Ascending aorta (tissue), 2 donors: ENCODE data around the gene MYO9A. TPM values are rescaled to one million over a fixed set of nuclear protein-coding genes. Genes with fewer than 3 reads are reported as not detected.
"Not testable (repeated sequence)": the region's sequence is repeated elsewhere in the genome, so short reads cannot be mapped to it uniquely, and the experiment has no call there.

Experiments used
- DNase-seq, 2 donors: peaks; one replicate each; pipeline ENCODE4 v3.0.0-alpha.2; 2019; ENCODE audit warnings: low spot score in 2 of 2
- H3K27ac ChIP-seq, 2 donors: fragments of 200-600 bp; sonication (generic); one replicate each; pipeline ENCODE4 v1.5.1; 2016 to 2017; ENCODE audit warnings: mild to moderate bottlenecking in 1 of 2
- H3K27me3 ChIP-seq: fragments of 200-600 bp; sonication (generic); one replicate; pipeline ENCODE4 v1.5.1; 2017
- H3K36me3 ChIP-seq, 2 donors: fragments of 200-600 bp; sonication (generic); one replicate each; pipeline ENCODE4 v1.5.1; 2016
- H3K4me1 ChIP-seq, 2 donors: fragments of 200-600 bp; sonication (generic); one replicate each; pipeline ENCODE4 v1.5.1; 2016 to 2017; ENCODE audit warnings: mild to moderate bottlenecking in 1 of 2
- H3K4me3 ChIP-seq, 2 donors: fragments of 200-600 bp; sonication (generic); one replicate each; pipeline ENCODE4 v1.5.1; 2016 to 2017; ENCODE audit warnings: mild to moderate bottlenecking in 1 of 2
- H3K9me3 ChIP-seq, 2 donors: fragments of 200-600 bp; sonication (generic); one replicate each; pipeline ENCODE4 v1.5.1; 2016
- intact Hi-C: fragments of 100-400 bp; cut with DNase I; formaldehyde crosslinking; loops from one replicate; pipeline ENCODE4 v1.15.1; 2023
- total RNA-seq: library from RNA; depleted of rRNA; stranded (reverse); fragments of >200 nt; gene quantifications from one replicate; pipeline ENCODE4 v1.1.0, GENCODE V29; 2016
- TF ChIP-seq, protein P1 (sequence below), 3 experiments: fragments of 200-600 bp in 2 of 3; fragments of 450-650 bp in 1 of 3; sonication (generic) in 2 of 3; IDR thresholded peaks; one replicate each; pipeline ENCODE4 v1.5.1; 2016 to 2019; ENCODE audit warnings: antibody characterized with exemption in 3 of 3, mild to moderate bottlenecking in 1 of 3, moderate library complexity in 1 of 3

The MYO9A gene
- total RNA-seq, 1 donor from 2014 or later, result 128 TPM

DNA sequence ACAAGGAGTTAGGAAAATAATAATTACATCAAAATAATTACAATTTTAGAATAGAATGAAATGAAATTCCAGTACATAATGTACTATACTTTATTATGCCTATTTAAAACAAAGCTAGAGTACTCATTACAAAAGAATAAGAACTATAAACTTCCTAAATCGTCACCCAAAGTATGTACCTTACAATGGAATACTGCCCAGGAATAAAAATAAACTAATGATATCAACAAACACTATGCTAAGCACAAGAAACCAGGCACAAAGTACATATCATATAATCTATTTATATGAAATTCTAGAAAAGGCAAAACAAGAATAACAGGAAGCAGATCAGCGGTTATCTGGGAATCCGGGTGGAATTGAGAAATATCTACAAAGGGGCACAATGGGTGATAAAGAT is 84.7 kb downstream of the MYO9A start:
- Histone ChIP-seq H3K36me3 (peaks cover 0 to 6% of the 10 kb centered on the region in 2 donors), H3K27ac (no peak overlapping the region), H3K9me3 (no peaks in the 10 kb centered on the region), H3K27me3 (no peaks in the 10 kb centered on the region), H3K4me1 (peaks cover 3 to 17% of the 10 kb centered on the region in 2 donors), H3K4me3 (no peak overlapping the region)
- no peak for DNase-seq
- intact Hi-C loops, result no loop called here
- TF ChIP-seq, protein P1, sequence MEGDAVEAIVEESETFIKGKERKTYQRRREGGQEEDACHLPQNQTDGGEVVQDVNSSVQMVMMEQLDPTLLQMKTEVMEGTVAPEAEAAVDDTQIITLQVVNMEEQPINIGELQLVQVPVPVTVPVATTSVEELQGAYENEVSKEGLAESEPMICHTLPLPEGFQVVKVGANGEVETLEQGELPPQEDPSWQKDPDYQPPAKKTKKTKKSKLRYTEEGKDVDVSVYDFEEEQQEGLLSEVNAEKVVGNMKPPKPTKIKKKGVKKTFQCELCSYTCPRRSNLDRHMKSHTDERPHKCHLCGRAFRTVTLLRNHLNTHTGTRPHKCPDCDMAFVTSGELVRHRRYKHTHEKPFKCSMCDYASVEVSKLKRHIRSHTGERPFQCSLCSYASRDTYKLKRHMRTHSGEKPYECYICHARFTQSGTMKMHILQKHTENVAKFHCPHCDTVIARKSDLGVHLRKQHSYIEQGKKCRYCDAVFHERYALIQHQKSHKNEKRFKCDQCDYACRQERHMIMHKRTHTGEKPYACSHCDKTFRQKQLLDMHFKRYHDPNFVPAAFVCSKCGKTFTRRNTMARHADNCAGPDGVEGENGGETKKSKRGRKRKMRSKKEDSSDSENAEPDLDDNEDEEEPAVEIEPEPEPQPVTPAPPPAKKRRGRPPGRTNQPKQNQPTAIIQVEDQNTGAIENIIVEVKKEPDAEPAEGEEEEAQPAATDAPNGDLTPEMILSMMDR (IDR thresholded peaks at IDR 0.05), result no peak

DNA sequence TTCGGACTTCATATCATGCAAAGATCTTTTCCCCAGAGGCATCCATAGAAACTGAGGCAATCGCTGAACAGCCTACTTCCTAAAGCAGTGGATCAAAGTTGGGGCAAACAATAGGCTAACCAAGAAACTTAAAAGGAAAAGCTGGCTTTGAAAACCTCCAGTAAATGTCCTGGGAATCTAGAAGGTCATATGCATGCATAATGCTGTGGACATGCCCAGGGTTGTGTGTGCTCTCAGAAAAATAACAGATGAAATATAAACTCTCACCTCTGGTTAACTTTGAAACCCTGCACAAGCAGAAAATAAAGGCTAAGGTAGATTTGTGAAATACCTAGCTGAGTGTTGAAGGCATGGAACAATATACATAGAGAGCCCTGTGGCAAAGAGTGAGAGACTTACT is 96.3 kb downstream of the MYO9A start:
- no peaks in the 10 kb centered on the region for H3K9me3 ChIP-seq
- intact Hi-C loops, result no loop called here
- H3K4me1 ChIP-seq, result no peaks in the 10 kb centered on the region
- TF ChIP-seq, protein P1 (IDR thresholded peaks at IDR 0.05), result no peak
- H3K4me3 ChIP-seq, result no peak overlapping the region
- H3K27ac ChIP-seq, result no peak overlapping the region
- DNase-seq, result no peak
- peaks cover 8 to 16% of the 10 kb centered on the region in 2 donors for H3K36me3 ChIP-seq
- no peaks in the 10 kb centered on the region for H3K27me3 ChIP-seq

DNA sequence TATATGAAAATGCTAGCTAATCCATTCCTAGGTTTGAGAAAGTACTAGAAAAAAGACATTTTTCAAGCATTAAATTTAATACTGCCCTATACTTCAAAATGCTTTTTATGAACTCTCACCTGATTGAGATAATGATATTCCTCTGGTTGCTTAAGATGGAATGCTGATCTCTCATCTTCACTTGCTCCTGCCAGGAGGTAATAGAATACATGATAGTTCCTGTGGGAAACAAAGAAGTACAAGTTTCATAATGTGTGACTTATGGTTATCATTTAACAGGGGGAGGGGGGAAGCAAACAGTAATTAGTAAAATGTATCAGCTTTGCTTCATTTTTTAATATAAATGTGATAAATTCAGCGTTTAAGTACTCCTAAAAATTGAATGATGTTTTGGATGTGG is 97.2 kb downstream of the MYO9A start:
- Histone ChIP-seq H3K27ac (no peak overlapping the region), H3K4me1 (no peaks in the 10 kb centered on the region), H3K36me3 (peaks cover 8 to 16% of the 10 kb centered on the region in 2 donors), H3K4me3 (no peak overlapping the region), H3K9me3 (no peaks in the 10 kb centered on the region), H3K27me3 (no peaks in the 10 kb centered on the region)
- intact Hi-C loops, result no loop called here
- no peak for DNase-seq
- TF ChIP-seq, protein P1 (IDR thresholded peaks at IDR 0.05), result no peak

DNA sequence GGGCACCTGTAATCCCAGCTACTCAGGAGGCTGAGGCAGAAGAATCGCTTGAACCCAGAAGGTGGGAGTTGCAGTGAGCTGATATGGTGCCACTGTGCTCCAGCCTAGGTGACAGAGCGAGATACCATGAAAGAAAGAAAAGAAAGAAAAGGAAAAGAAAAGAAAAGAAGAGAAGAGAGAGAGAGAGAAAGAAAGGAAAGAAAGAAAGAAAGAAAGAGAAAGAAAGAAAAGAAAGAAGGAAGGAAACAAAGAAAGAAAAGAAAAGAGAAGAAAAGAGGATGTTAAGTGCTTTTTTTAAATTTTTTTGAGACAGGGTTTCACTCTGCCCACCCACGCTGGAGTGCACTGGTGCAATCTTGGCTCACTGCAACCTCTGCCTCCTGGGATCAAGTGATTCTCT is 103.4 kb downstream of the MYO9A start:
- H3K27ac ChIP-seq, intact Hi-C loops, DNase-seq, H3K27me3 ChIP-seq, H3K4me3 ChIP-seq, H3K4me1 ChIP-seq, H3K9me3 ChIP-seq: not testable (repeated sequence)
- H3K36me3 ChIP-seq, result peaks cover under 1 to 16% of the 10 kb centered on the region in 2 donors

DNA sequence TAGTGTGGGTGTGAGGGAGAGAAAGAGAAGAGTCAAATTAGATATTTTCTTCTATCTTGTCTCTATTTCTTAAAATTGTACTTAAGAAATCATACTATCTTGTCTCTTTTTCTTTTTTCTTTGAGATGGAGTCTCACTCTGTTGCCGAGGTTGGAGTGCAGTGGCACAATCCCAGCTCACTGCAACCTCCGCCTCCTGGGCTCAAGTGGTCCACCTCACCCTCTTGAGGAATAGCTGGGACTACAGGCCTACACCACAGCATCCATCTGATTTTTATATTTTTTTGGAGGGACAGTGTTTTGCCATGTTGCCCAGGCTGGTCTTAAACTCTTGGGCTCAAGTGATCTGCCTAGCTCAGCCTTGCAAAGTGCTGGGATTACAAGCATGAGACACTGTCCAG is 104.2 kb downstream of the MYO9A start:
- no peaks in the 10 kb centered on the region for H3K9me3 ChIP-seq
- intact Hi-C loops, result no loop called here
- TF ChIP-seq, protein P1 (IDR thresholded peaks at IDR 0.05), result no peak

DNA sequence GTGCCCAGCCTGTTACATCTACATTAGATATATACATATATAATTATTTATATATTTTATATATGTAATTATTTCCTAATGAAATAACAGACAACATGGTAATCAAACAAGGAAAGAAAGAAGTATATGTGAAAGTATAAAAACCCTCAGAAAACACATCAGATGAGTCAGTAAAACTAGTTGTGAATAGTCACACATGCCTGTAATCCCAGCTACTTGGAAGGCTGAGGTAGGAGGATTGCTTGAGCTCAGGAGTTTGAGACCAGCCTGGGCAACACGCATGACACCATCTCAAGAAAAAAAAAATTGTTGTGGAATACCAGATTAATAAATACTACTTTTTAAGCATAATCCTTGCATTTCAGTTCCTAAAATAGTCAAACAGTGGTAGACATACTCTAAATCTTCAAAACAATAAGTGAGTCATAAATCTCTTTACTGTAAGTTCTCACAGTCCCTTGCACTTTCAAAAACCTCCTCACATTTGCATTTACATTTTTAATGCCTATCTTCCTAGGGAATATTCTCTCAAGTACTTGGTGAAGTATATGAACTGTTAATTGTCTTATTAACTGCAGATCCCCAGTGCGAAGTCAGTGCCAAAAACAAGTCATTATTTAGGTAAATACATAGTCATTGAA is 106.5 kb downstream of the MYO9A start:
- Histone ChIP-seq H3K4me1 (no peaks in the 10 kb centered on the region), H3K36me3 (peaks cover 12 to 15% of the 10 kb centered on the region in 2 donors), H3K9me3 (no peaks in the 10 kb centered on the region), H3K4me3 (no peak overlapping the region), H3K27ac (no peak overlapping the region), H3K27me3 (no peaks in the 10 kb centered on the region)
- TF ChIP-seq, protein P1 (IDR thresholded peaks at IDR 0.05), result no peak
- no peak for DNase-seq
- intact Hi-C loops, result no loop called here

More for the DNA sequence above, 104.2 kb downstream of the MYO9A start:
- Histone ChIP-seq H3K27ac (no peak overlapping the region), H3K36me3 (peaks cover 0 to 16% of the 10 kb centered on the region in 2 donors), H3K4me3 (no peak overlapping the region), H3K27me3 (no peaks in the 10 kb centered on the region), H3K4me1 (no peaks in the 10 kb centered on the region)
- DNase-seq, result no peak
